Sigmoid colon (tissue), 7 donors: Measurements from ENCODE around the gene SNRPD1. TPM values are rescaled to one million over a fixed set of nuclear protein-coding genes. Genes with fewer than 3 reads are reported as not detected.

Experiments
- DNase-seq: peaks from one replicate; pipeline ENCODE4 v3.0.0-alpha.2; 2019
- H3K27ac ChIP-seq, 4 donors: fragments of 200-600 bp; sonication (generic); one replicate each; pipeline ENCODE4 v1.5.1; 2016 to 2019; ENCODE audit warnings: mild to moderate bottlenecking in 1 of 4
- H3K27me3 ChIP-seq, 3 donors: fragments of 200-600 bp; sonication (generic); one replicate each; pipeline ENCODE4 v1.5.1; 2019; ENCODE audit warnings: mild to moderate bottlenecking in 1 of 3
- H3K36me3 ChIP-seq, 4 donors: fragments of 200-600 bp; sonication (generic); one replicate each; pipeline ENCODE4 v1.5.1; 2016 to 2019
- H3K4me1 ChIP-seq, 4 donors: fragments of 200-600 bp; sonication (generic); one replicate each; pipeline ENCODE4 v1.5.1; 2017 to 2019
- H3K4me3 ChIP-seq, 4 donors: fragments of 200-600 bp; sonication (generic); one replicate each; pipeline ENCODE4 v1.5.1; 2017 to 2019; ENCODE audit warnings: mild to moderate bottlenecking in 2 of 4, moderate library complexity in 1 of 4
- H3K9me3 ChIP-seq, 4 donors: fragments of 200-600 bp in 3 of 4; sonication (generic) in 3 of 4; one replicate each; pipeline versions ENCODE4 v1.5.1 to v1.6.1; 2013 to 2019
- CTCF ChIP-seq, 4 experiments: fragments of 450-650 bp in 3 of 4; fragments of 200-600 bp in 1 of 4; IDR thresholded peaks; one replicate each; pipeline ENCODE4 v1.5.1; 2016 to 2019; ENCODE audit warnings: antibody characterized with exemption in 4 of 4, mild to moderate bottlenecking in 3 of 4, moderate library complexity in 2 of 4
- EP300 ChIP-seq, 4 donors: sonication (generic); formaldehyde crosslinking; IDR thresholded peaks; one replicate each; pipeline ENCODE4 v1.6.1; 2017; ENCODE audit warnings: antibody characterized with exemption in 4 of 4
- POLR2A ChIP-seq, 2 donors: fragments of 450-650 bp; IDR thresholded peaks; one replicate each; pipeline ENCODE4 v1.6.1; 2016; ENCODE audit warnings: antibody characterized with exemption in 2 of 2, mild to moderate bottlenecking in 2 of 2, moderate library complexity in 2 of 2
- POLR2AphosphoS5 ChIP-seq, 4 donors: sonication (generic); formaldehyde crosslinking; IDR thresholded peaks; one replicate each; pipeline ENCODE4 v1.6.1; 2017; ENCODE audit warnings: antibody characterized with exemption in 4 of 4
- WGBS, 2 donors: extraction: QIAGEN DNeasy Blood & Tissue Kit; methylation state at CpG; one replicate each; pipeline ENCODE4 v1.1.7; 2013; 5-methylcytosine and 5-hydroxymethylcytosine counted together
- intact Hi-C: fragments of 100-400 bp; cut with DNase I; formaldehyde crosslinking; loops from one replicate; pipeline ENCODE4 v1.15.1; 2023
- polyA plus RNA-seq, 3 donors: library from polyadenylated mRNA; stranded (reverse); fragments of 200-250 nt; gene quantifications; one replicate each; pipeline ENCODE4 v1.2.3, GENCODE V29; 2013
- total RNA-seq, 4 donors: library from RNA; depleted of rRNA; stranded (reverse); fragments of >200 nt; gene quantifications; one replicate each; pipeline ENCODE4 v1.1.0, GENCODE V29; 2016
- donor health status: healthy with polysubstance abuse.
- donor health status: Bipolar disorder and iron deficiency.
- donor health status: healthy.

Gene SNRPD1
- total and polyA plus RNA-seq, 7 donors = 5.2 to 34.1 (median 10.3) TPM

- intact Hi-C loops = no loop called here
- H3K4me1 ChIP-seq = no peaks in the 10 kb centered on the region
- no peak overlapping the region for H3K27ac ChIP-seq
- no peak for DNase-seq
- H3K4me3 ChIP-seq = no peak overlapping the region
- TF ChIP-seq EP300 (IDR thresholded peaks at IDR 0.05) (no peak), POLR2AphosphoS5 (IDR thresholded peaks at IDR 0.05) (no peak), POLR2A (IDR thresholded peaks at IDR 0.05) (no peak)
- H3K27me3 ChIP-seq = no peaks in the 10 kb centered on the region
- no peaks in the 10 kb centered on the region for H3K36me3 ChIP-seq
- H3K9me3 ChIP-seq = no peaks in the 10 kb centered on the region
These were observed 44.3 kb downstream of the SNRPD1 start for GRCh38 chr18:21656402-21656801.

GRCh38 chr18:21660078-21660477 lies 48.0 kb downstream of the SNRPD1 start:
- intact Hi-C loops = no loop called here
- Histone ChIP-seq H3K9me3 (no peaks in the 10 kb centered on the region), H3K4me3 (no peak overlapping the region), H3K27ac (no peak overlapping the region), H3K4me1 (no peaks in the 10 kb centered on the region), H3K36me3 (no peaks in the 10 kb centered on the region), H3K27me3 (no peaks in the 10 kb centered on the region)
- no peak for DNase-seq
- TF ChIP-seq CTCF (IDR thresholded peaks at IDR 0.05) (no peak), POLR2AphosphoS5 (IDR thresholded peaks at IDR 0.05) (no peak), EP300 (IDR thresholded peaks at IDR 0.05) (no peak), POLR2A (IDR thresholded peaks at IDR 0.05) (no peak)
- WGBS, 2 donors = 92 to 96% methylated on average over 2 of the region's 2 CpGs

- Histone ChIP-seq H3K27me3 (no peaks in the 10 kb centered on the region), H3K27ac (no peak overlapping the region), H3K4me1 (no peaks in the 10 kb centered on the region), H3K9me3 (no peaks in the 10 kb centered on the region), H3K36me3 (no peaks in the 10 kb centered on the region), H3K4me3 (no peak overlapping the region)
- intact Hi-C loops = no loop called here
- TF ChIP-seq EP300 (IDR thresholded peaks at IDR 0.05) (no peak), CTCF (IDR thresholded peaks at IDR 0.05) (no peak), POLR2A (IDR thresholded peaks at IDR 0.05) (no peak), POLR2AphosphoS5 (IDR thresholded peaks at IDR 0.05) (no peak)
- DNase-seq = no peak
- 96 to 97% methylated on average over 9 of the region's 9 CpGs for WGBS, 2 donors
These were observed 50.5 kb downstream of the SNRPD1 start for GRCh38 chr18:21662581-21662980.

- no peak for DNase-seq
- H3K4me1 ChIP-seq = no peaks in the 10 kb centered on the region
- no peaks in the 10 kb centered on the region for H3K9me3 ChIP-seq
- no peak overlapping the region for H3K4me3 ChIP-seq
- intact Hi-C loops = no loop called here
- TF ChIP-seq POLR2A (IDR thresholded peaks at IDR 0.05) = no peak
- no peak for TF ChIP-seq EP300 (IDR thresholded peaks at IDR 0.05)
- no peak for TF ChIP-seq CTCF (IDR thresholded peaks at IDR 0.05)
- TF ChIP-seq POLR2AphosphoS5 (IDR thresholded peaks at IDR 0.05) = no peak
- 94 to 95% methylated on average over 7 of the region's 7 CpGs for WGBS, 2 donors
- H3K27ac ChIP-seq = no peak overlapping the region
- no peaks in the 10 kb centered on the region for H3K27me3 ChIP-seq
- no peaks in the 10 kb centered on the region for H3K36me3 ChIP-seq
These were observed 51.5 kb downstream of the SNRPD1 start for GRCh38 chr18:21663578-21663977.

GRCh38 chr18:21664069-21664468 lies 52.0 kb downstream of the SNRPD1 start:
- no peak overlapping the region for H3K27ac ChIP-seq
- H3K27me3 ChIP-seq = no peaks in the 10 kb centered on the region
- no peak overlapping the region for H3K4me3 ChIP-seq
- no peaks in the 10 kb centered on the region for H3K9me3 ChIP-seq
- WGBS, 2 donors = 30 to 75% methylated on average over 2 of the region's 2 CpGs
- H3K36me3 ChIP-seq = no peaks in the 10 kb centered on the region
- no peaks in the 10 kb centered on the region for H3K4me1 ChIP-seq
- DNase-seq = no peak
- no peak for TF ChIP-seq POLR2A (IDR thresholded peaks at IDR 0.05)
- no peak for TF ChIP-seq EP300 (IDR thresholded peaks at IDR 0.05)
- no peak for TF ChIP-seq CTCF (IDR thresholded peaks at IDR 0.05)
- no peak for TF ChIP-seq POLR2AphosphoS5 (IDR thresholded peaks at IDR 0.05)
- intact Hi-C loops = no loop called here
